Osteoblast (primary cell): ENCODE data around the gene SUMO3. TPM values are rescaled to one million over a fixed set of nuclear protein-coding genes. Genes with fewer than 3 reads are reported as not detected.
A peak's percentile ranks its signal among the peaks of the same experiment; 100 is the strongest.

Experiments used
- DNase-seq: peaks from one replicate; pipeline ENCODE4 v3.0.0; 2011; ENCODE audit warnings: low spot score, mixed read lengths; ENCODE audit not compliant: insufficient read length; ENCODE audit errors: missing footprints
- H2AFZ ChIP-seq: 2 replicates; pipeline ENCODE4 v1.6.0; 2011; ENCODE audit warnings: mild to moderate bottlenecking, low read length
- H3K27ac ChIP-seq: 2 replicates; pipeline ENCODE4 v1.5.1; 2011; ENCODE audit warnings: mild to moderate bottlenecking, low read depth, low read length, moderate library complexity
- H3K27me3 ChIP-seq: 2 replicates; pipeline ENCODE4 v1.6.0; 2012; ENCODE audit warnings: mild to moderate bottlenecking, control low read depth, inconsistent platforms, low read length, moderate library complexity; ENCODE audit not compliant: insufficient read depth
- H3K36me3 ChIP-seq: 2 replicates; pipeline ENCODE4 v1.5.1; 2011; ENCODE audit warnings: mild to moderate bottlenecking, low read length, control low read depth, moderate library complexity; ENCODE audit not compliant: insufficient read depth
- H3K4me1 ChIP-seq: 2 replicates; pipeline ENCODE4 v1.5.1; 2011; ENCODE audit warnings: mild to moderate bottlenecking, low read length, control low read depth, moderate library complexity; ENCODE audit not compliant: insufficient read depth
- H3K4me2 ChIP-seq: 2 replicates; pipeline ENCODE4 v1.6.0; 2011; ENCODE audit warnings: mild to moderate bottlenecking, low read length; ENCODE audit not compliant: insufficient read depth
- H3K4me3 ChIP-seq: fragments of 200-600 bp; sonication (generic); 3 replicates; pipeline ENCODE4 v1.5.1; 2012; ENCODE audit warnings: mild to moderate bottlenecking, low read length, inconsistent platforms; ENCODE audit not compliant: insufficient read depth
- H3K79me2 ChIP-seq: 2 replicates; pipeline ENCODE4 v1.6.0; 2012; ENCODE audit warnings: mild to moderate bottlenecking, low read length, control low read depth, inconsistent platforms; ENCODE audit not compliant: insufficient read depth
- H3K9me3 ChIP-seq: 2 replicates; pipeline ENCODE4 v1.5.1; 2011; ENCODE audit warnings: low read depth, low read length, control low read depth
- H4K20me1 ChIP-seq: 2 replicates; pipeline ENCODE4 v1.6.0; 2012; ENCODE audit warnings: mild to moderate bottlenecking, low read length, control low read depth; ENCODE audit not compliant: insufficient read depth
- total RNA-seq: library from RNA; depleted of rRNA; stranded (reverse); fragments of >200 nt; gene quantifications from 2 replicates; pipeline ENCODE4 v1.2.3, GENCODE V29; 2012
- TF ChIP-seq, protein P1 (sequence below): IDR thresholded peaks from 2 replicates; pipeline ENCODE4 v1.5.1; 2011; ENCODE audit warnings: mild to moderate bottlenecking, low read depth, low read length, moderate library complexity; ENCODE audit errors: extremely low read depth

The SUMO3 gene
- total RNA-seq, 1 donor = 80.7 TPM

DNA sequence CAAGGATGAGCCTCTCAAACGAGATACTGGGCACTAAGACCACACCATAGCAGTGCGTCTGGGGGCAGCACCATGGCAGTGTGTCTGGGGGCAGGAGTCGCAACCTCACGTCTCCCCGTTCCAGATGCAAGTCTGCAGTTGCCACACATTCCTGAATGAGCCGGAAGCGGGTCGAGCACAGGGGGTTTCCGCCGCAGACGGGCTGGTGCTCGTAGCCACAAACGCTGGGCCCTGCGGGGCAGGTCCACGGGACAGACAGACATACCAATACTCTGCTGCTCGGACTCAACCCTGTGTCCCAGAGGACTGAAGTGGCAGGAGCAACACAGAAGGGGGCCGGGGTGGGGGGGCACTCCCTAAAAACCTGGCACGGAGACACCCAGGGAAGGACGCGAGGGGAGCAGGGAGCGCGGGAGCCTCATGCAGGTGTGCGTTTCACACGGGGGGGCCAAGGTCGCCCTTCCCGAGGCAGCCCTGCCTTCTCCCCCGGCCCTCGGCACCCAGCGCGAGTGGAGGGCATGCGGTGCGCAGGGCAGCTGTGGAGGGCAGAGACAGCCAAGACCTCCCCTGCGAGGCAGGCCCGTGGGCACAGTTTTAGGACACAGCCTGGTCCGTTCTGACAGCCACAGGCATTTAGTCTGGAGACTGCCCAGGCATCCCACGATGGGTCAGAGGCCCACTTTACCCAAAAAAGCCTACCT, 31.1 kb upstream of the SUMO3 start:
- Histone ChIP-seq H3K36me3 (peaks cover 44% of the 10 kb centered on the region), H3K27me3 (peaks cover 7% of the 10 kb centered on the region), H3K27ac (no peak overlapping the region), H3K9me3 (no peaks in the 10 kb centered on the region), H2AFZ (no peak overlapping the region), H3K4me3 (no peak overlapping the region), H3K4me2 (no peak overlapping the region), H4K20me1 (peaks cover 47% of the 10 kb centered on the region), H3K79me2 (peaks cover 36% of the 10 kb centered on the region), H3K4me1 (peaks cover 18% of the 10 kb centered on the region)
- no peak for DNase-seq
- TF ChIP-seq, protein P1, sequence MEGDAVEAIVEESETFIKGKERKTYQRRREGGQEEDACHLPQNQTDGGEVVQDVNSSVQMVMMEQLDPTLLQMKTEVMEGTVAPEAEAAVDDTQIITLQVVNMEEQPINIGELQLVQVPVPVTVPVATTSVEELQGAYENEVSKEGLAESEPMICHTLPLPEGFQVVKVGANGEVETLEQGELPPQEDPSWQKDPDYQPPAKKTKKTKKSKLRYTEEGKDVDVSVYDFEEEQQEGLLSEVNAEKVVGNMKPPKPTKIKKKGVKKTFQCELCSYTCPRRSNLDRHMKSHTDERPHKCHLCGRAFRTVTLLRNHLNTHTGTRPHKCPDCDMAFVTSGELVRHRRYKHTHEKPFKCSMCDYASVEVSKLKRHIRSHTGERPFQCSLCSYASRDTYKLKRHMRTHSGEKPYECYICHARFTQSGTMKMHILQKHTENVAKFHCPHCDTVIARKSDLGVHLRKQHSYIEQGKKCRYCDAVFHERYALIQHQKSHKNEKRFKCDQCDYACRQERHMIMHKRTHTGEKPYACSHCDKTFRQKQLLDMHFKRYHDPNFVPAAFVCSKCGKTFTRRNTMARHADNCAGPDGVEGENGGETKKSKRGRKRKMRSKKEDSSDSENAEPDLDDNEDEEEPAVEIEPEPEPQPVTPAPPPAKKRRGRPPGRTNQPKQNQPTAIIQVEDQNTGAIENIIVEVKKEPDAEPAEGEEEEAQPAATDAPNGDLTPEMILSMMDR = no peak

GRCh38 chr21:44847261-44848056, 29.6 kb upstream of the SUMO3 start:
- H3K4me1 ChIP-seq = peaks cover 18% of the 10 kb centered on the region
- no peak overlapping the region for H3K27ac ChIP-seq
- H3K4me2 ChIP-seq = no peak overlapping the region
- H3K36me3 ChIP-seq = peaks cover 33% of the 10 kb centered on the region
- TF ChIP-seq, protein P1 = no peak
- no peak overlapping the region for H3K4me3 ChIP-seq
- no peak overlapping the region for H2AFZ ChIP-seq
- DNase-seq = no peak
- no peaks in the 10 kb centered on the region for H3K9me3 ChIP-seq
- H4K20me1 ChIP-seq = peaks cover 34% of the 10 kb centered on the region
- peaks cover 23% of the 10 kb centered on the region for H3K79me2 ChIP-seq
- peaks cover 12% of the 10 kb centered on the region for H3K27me3 ChIP-seq

DNA sequence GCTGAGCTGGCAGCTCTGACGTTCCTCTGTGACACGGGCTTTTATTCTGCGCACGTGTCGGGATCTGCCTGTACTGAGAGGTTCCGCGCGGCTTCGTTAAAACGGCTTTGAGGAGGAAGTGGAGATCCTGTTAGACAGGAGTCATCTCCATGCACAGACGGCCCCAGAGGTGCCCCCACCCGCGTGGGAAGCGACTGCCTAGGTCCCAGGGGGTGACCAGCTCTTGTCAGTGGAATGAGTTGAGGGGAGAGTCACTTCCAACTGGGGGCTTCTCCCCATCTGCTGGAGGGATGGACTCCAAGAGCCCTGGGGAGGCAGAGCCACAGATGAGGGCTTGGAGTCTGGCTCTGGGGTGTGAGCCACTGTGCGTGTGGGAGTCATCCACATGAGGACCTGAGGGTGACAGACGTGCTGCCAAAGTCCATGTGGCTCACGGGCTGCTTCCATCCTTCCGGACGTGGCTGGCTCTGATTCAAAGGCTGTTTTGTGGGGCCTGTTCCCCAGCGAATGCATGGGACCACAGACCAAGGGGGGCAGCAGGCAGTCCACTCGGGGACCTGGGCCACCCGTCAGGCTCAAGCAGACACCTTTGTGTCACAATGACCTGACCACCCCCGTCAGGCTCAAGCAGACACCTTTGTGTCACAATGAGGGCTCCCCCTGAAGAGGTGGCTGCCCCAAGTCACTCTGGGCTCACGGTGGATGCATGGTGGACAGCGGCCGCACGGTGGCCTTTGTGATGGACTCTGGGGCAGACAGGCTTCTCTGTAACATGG, 28.8 kb upstream of the SUMO3 start:
- peak overlapping the region; percentile 69 for H3K4me3 ChIP-seq
- H3K36me3 ChIP-seq = peaks cover 26% of the 10 kb centered on the region
- H3K4me2 ChIP-seq = peak overlapping the region; percentile 87
- H2AFZ ChIP-seq = no peak overlapping the region
- H3K27ac ChIP-seq = peak overlapping the region; percentile 68
- TF ChIP-seq, protein P1 = no peak
- H3K79me2 ChIP-seq = peaks cover 15% of the 10 kb centered on the region
- peaks cover 18% of the 10 kb centered on the region for H3K4me1 ChIP-seq
- H3K27me3 ChIP-seq = peaks cover 15% of the 10 kb centered on the region
- DNase-seq = peak; percentile 98
- H4K20me1 ChIP-seq = peaks cover 27% of the 10 kb centered on the region
- H3K9me3 ChIP-seq = no peaks in the 10 kb centered on the region

GRCh38 chr21:44846224-44846484, 28.3 kb upstream of the SUMO3 start:
- no peak for DNase-seq
- Histone ChIP-seq H3K9me3 (no peaks in the 10 kb centered on the region), H2AFZ (no peak overlapping the region), H3K36me3 (peaks cover 22% of the 10 kb centered on the region), H3K4me2 (peak overlapping the region; percentile 87), H3K27me3 (peaks cover 15% of the 10 kb centered on the region), H4K20me1 (peaks cover 24% of the 10 kb centered on the region), H3K4me3 (peak overlapping the region; percentile 69), H3K79me2 (peaks cover 10% of the 10 kb centered on the region), H3K27ac (peak overlapping the region; percentile 68), H3K4me1 (peaks cover 18% of the 10 kb centered on the region)
- TF ChIP-seq, protein P1 = no peak
